ENCODE results near the gene SEMA5A. TPM values are rescaled to one million over a fixed set of nuclear protein-coding genes. Genes with fewer than 3 reads are reported as not detected.

The SEMA5A gene
- total and polyA plus RNA-seq, 2 of the 8 experiments (the other 6 are each of a cell fraction or from before 2014, with no cell fraction given), result 5.3 to 8.9 TPM

DNA sequence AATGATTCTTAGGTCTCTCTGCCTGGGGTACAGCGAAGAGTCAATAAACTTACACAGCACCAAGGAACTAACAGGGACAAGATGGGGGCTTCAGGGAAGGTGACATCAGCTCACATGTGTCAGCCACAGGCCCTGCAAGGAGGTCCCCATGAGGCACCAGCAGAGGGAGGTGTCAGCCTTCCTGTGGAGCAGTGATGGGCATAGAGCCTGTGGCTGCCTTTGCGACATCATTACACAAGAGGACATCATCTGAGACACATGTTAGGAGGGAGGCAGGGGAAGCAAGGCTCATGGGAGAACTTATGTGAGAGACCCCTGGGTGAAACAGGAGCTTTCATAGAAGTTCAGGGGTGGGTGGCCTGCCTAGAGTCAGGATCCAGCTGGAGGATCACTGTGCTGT is 389.6 kb downstream of the SEMA5A start (continued):
- TF ChIP-seq, protein P1, sequence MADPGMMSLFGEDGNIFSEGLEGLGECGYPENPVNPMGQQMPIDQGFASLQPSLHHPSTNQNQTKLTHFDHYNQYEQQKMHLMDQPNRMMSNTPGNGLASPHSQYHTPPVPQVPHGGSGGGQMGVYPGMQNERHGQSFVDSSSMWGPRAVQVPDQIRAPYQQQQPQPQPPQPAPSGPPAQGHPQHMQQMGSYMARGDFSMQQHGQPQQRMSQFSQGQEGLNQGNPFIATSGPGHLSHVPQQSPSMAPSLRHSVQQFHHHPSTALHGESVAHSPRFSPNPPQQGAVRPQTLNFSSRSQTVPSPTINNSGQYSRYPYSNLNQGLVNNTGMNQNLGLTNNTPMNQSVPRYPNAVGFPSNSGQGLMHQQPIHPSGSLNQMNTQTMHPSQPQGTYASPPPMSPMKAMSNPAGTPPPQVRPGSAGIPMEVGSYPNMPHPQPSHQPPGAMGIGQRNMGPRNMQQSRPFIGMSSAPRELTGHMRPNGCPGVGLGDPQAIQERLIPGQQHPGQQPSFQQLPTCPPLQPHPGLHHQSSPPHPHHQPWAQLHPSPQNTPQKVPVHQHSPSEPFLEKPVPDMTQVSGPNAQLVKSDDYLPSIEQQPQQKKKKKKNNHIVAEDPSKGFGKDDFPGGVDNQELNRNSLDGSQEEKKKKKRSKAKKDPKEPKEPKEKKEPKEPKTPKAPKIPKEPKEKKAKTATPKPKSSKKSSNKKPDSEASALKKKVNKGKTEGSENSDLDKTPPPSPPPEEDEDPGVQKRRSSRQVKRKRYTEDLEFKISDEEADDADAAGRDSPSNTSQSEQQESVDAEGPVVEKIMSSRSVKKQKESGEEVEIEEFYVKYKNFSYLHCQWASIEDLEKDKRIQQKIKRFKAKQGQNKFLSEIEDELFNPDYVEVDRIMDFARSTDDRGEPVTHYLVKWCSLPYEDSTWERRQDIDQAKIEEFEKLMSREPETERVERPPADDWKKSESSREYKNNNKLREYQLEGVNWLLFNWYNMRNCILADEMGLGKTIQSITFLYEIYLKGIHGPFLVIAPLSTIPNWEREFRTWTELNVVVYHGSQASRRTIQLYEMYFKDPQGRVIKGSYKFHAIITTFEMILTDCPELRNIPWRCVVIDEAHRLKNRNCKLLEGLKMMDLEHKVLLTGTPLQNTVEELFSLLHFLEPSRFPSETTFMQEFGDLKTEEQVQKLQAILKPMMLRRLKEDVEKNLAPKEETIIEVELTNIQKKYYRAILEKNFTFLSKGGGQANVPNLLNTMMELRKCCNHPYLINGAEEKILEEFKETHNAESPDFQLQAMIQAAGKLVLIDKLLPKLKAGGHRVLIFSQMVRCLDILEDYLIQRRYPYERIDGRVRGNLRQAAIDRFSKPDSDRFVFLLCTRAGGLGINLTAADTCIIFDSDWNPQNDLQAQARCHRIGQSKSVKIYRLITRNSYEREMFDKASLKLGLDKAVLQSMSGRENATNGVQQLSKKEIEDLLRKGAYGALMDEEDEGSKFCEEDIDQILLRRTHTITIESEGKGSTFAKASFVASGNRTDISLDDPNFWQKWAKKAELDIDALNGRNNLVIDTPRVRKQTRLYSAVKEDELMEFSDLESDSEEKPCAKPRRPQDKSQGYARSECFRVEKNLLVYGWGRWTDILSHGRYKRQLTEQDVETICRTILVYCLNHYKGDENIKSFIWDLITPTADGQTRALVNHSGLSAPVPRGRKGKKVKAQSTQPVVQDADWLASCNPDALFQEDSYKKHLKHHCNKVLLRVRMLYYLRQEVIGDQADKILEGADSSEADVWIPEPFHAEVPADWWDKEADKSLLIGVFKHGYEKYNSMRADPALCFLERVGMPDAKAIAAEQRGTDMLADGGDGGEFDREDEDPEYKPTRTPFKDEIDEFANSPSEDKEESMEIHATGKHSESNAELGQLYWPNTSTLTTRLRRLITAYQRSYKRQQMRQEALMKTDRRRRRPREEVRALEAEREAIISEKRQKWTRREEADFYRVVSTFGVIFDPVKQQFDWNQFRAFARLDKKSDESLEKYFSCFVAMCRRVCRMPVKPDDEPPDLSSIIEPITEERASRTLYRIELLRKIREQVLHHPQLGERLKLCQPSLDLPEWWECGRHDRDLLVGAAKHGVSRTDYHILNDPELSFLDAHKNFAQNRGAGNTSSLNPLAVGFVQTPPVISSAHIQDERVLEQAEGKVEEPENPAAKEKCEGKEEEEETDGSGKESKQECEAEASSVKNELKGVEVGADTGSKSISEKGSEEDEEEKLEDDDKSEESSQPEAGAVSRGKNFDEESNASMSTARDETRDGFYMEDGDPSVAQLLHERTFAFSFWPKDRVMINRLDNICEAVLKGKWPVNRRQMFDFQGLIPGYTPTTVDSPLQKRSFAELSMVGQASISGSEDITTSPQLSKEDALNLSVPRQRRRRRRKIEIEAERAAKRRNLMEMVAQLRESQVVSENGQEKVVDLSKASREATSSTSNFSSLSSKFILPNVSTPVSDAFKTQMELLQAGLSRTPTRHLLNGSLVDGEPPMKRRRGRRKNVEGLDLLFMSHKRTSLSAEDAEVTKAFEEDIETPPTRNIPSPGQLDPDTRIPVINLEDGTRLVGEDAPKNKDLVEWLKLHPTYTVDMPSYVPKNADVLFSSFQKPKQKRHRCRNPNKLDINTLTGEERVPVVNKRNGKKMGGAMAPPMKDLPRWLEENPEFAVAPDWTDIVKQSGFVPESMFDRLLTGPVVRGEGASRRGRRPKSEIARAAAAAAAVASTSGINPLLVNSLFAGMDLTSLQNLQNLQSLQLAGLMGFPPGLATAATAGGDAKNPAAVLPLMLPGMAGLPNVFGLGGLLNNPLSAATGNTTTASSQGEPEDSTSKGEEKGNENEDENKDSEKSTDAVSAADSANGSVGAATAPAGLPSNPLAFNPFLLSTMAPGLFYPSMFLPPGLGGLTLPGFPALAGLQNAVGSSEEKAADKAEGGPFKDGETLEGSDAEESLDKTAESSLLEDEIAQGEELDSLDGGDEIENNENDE (IDR thresholded peaks at IDR 0.05; ENCODE audit: insufficient replicate concordance, low read length), result no peak
- TF ChIP-seq, protein P2, sequence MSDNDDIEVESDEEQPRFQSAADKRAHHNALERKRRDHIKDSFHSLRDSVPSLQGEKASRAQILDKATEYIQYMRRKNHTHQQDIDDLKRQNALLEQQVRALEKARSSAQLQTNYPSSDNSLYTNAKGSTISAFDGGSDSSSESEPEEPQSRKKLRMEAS (IDR thresholded peaks at IDR 0.05), result peak; percentile 32; the same call in 1 of the 2 replicates
- TF ChIP-seq CTCF (IDR thresholded peaks at IDR 0.05; ENCODE audit: control extremely low read depth in 1 of 3, insufficient read depth in 1 of 3, low read depth in 1 of 3, low read length in 3 of 3) (peak; percentile 54 to 67 (median 67)), CEBPB (IDR thresholded peaks at IDR 0.05; ENCODE audit: low read depth, low read length) (0 out of 2 replicates have a peak, but pooled peaks have one; percentile 23), ZNF274 (IDR thresholded peaks at IDR 0.05; ENCODE audit: borderline replicate concordance, extremely low read depth, low read length) (no peak)

Measured in H1 (cell line).